GM18511 (cell line): ENCODE results near the gene HMCN2.

Experiments
- ATAC-seq: cut with Tn5 transposase; IDR thresholded peaks from one replicate; pipeline ENCODE4 v1.9.1; 2021; ENCODE audit warnings: mild to moderate bottlenecking, moderate library complexity; ENCODE audit not compliant: unreplicated experiment

HMCN2 gene

DNA sequence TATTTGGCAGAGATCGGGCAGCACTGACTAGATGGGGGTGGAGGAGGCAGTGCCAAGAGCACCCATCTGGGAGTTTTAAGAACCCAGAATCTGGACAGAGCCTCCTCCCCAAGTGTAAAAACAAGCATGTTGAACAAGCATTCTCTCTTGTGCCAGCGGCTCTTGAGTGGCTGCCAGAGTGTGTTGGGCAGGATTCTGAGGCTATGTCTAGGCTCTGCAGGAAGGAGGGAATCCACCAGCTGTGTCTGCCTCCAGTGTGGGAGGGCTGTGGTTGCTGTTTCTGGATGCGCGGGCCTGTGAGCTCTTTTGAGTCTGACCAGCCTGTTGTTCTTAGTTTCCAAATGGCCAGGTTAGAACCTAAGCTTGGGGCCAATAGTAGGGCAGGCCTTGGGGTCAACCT is 39.8 kb downstream of the HMCN2 start:
- no peak for ATAC-seq

DNA sequence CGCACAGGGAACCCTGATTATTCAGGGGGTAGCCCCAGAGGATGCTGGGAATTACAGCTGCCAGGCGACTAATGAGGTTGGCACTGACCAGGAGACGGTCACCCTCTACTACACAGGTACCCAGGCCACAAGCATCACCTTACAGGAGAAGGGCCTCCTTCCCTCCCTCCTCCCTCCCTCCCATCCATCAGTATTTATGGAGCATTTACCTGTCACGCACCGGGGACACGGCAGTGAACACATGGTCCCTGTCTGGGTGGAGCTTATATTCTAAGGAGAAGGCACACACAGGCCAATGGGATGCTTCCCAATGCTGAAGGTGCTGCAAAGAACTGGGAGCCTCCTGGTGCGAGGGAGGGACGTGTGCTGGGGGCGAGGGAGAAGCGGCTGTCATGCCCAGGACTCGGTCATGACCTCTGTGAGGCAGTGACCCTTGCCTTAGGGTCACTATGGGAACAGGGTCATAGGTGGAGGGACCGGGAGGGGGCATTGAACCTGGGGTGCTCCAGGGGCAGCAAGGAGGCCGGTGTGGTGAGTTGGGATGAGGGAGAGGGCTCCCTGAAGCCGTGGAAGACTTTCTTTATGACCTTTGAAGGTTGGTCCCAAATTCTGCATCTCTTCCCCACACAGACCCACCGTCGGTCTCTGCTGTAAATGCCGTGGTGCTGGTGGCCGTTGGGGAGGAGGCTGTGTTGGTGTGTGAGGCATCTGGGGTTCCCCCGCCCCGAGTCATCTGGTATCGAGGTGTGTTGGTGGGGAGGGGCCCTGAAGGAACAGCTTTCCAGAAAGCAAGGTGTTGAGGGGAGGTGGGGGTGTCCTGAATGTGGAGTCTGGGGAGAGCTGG is 41.5 kb downstream of the HMCN2 start:
- no peak for ATAC-seq

GRCh38 chr9:130307667-130307943 is 42.0 kb downstream of the HMCN2 start:
- ATAC-seq = no peak

- ATAC-seq = no peak
Observed at GRCh38 chr9:130308081-130308571, 42.6 kb downstream of the HMCN2 start.

GRCh38 chr9:130309689-130310455 is 44.3 kb downstream of the HMCN2 start:
- ATAC-seq = no peak

DNA sequence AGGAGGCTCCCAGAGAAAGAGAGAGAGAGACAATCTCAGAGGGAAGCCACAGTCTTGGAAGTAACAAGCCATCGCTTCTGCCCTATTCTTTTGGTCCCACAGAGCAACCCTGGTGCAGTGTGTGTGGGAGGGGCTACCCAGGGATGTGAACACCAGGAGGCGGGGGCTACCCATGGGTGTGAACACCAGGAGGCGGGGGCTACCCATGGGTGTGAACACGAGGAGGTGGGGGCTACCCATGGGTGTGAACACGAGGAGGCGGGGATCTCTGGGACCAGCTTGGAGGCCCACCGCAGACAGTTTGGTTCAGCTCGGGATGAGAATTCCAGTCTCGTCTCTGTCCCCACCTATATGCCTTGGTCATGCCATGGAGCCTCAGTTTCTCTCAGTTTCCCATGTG is 44.9 kb downstream of the HMCN2 start:
- no peak for ATAC-seq

DNA sequence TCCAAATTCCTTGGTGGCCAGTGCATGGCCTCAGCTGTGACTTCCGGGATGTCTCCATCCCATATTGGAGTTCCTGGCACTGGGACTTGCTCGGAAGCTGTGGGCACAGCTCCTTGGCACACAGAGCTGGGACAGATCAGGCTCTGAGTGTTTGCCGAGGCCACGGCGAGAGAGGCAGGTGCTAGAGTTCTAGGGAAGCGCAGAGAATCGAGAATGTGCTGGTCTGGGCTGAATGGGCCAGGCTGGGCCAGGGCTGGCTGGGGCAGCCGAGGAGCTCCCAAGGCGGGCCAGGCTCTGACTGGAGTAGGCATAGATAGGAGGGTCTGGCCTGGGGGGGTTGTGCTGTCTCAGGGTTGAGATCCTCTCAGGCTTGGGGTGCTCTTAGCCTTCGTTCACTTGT is 45.4 kb downstream of the HMCN2 start:
- no peak for ATAC-seq

DNA sequence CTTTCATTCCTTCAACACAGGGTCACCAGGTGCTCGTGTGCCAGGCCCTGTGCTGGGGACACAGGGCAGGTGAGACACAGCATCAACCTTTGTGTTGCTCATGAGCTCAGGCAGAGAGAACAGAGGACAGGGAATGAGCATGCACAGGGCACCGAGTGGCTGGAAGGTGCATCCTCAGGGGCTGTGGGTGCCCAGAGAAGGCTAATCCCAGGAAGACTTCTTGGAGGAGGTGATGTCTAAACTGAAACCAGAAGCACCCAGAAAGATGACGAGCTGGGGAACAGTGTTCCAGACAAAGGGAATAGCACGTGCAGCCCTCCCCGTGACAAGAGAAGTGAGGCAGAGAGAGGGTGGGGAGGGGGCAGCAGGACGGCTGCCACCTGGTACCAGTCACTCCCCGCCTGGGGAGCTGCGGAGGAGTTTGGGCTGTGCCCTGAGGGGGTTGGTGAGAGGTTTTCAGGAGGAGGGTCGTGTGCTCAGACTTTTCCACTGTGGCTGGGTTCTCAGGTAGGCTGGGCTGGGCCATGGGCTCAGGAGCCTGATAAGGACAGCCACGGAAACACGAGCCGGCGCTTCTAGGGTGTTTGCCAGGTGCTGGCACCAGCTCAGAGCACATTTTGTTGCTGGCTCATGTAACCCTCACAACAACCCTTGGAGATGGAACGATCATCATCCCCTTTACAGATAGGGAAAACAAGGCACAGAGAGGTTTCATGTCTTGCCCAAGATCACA is 46.0 kb downstream of the HMCN2 start:
- no peak for ATAC-seq

- no peak for ATAC-seq
Observed at GRCh38 chr9:130313103-130313858, 47.7 kb downstream of the HMCN2 start.

DNA sequence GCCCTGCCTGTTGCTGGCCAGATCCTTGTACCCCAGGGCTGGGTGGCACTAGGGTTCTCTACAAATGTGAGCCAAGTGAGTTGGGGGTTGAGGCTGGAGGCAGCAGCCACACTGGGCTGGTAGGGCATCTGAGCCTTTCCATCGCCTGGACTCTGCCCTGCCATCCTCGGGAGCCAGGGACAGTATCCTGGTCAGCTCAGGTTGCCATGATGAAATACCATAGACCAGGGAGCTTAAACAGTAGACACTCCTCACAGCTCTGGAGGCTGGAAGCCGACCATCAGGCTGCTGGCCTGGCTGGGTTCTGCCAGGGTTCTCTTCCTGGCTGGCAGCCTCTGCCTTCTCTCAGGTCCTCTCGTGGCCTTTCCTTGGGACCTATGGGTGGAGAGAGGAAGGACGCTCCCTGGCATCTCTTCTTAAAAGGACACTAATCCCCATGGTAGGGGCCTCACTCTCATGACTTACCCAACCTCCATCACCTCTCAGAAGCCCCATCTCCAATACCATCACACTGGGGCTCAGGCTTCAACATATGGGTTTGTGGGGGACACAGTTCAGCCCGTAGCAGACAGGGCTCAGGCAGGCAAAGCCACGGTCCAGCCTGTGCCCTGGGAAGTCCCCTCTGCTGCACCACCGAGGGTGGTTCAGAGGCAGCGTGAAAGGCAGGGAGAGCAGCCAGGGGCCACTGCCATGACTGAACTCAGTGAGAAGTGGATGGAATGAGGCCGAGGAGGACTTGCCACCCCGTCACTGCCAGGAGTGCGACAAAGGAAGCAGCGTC is 50.1 kb downstream of the HMCN2 start:
- ATAC-seq = no peak

GRCh38 chr9:130316430-130316829 is 50.9 kb downstream of the HMCN2 start:
- no peak for ATAC-seq

DNA sequence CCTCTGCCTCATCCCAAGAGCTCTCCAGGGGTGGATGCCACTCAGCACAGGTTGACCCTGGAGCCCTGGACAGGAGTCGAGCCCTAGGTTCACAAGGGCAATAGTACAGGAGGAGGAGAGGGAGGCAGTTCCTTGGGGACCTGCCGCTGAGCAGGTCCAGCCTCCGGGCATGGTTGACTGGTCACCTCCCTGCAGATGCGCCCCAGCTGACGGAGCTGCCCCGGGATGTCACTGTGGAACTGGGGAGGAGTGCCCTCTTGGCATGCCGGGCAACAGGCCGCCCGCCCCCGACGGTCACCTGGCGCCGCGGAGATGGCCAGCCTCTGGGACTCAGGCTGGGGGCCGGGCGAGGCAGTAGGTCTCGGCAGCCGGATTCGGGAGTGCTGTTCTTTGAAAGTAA is 53.7 kb downstream of the HMCN2 start:
- ATAC-seq = no peak

GRCh38 chr9:130319944-130320712 is 54.6 kb downstream of the HMCN2 start:
- no peak for ATAC-seq

- ATAC-seq = no peak
Observed at GRCh38 chr9:130320723-130321481, 55.3 kb downstream of the HMCN2 start.

GRCh38 chr9:130321539-130321938 is 56.0 kb downstream of the HMCN2 start:
- no peak for ATAC-seq

GRCh38 chr9:130323051-130323745 is 57.6 kb downstream of the HMCN2 start:
- no peak for ATAC-seq

DNA sequence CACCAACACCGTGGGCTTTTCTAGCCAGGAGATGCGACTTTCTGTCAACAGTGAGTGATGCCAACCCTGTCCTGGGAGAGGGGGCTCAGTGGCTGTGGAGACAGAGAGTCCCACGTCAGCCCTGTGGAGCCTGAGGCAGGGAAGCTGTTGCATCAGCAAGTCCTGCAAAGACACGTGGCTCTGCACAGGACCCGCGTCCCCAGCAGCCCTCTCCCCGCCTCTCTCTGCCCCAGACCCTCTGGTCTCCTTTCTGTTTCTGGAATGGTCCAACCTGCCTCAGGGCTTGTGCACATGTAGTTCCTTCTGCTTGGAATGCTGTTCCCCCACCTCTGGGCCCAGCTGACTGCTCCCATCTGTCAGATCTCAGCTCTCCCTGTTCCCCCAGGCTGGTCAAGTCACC is 60.4 kb downstream of the HMCN2 start:
- ATAC-seq = no peak
